Peyer's patch (tissue), 4 donors: ENCODE data around the gene AGA. TPM values are rescaled to one million over a fixed set of nuclear protein-coding genes. Genes with fewer than 3 reads are reported as not detected.

ENCODE experiments used
- DNase-seq, 3 donors: peaks; one replicate each; pipeline ENCODE4 v3.0.0-alpha.2; 2017 to 2019
- H3K27ac ChIP-seq, 4 donors: fragments of 200-600 bp; sonication (generic); one replicate each; pipeline ENCODE4 v1.5.1; 2016 to 2019
- H3K27me3 ChIP-seq, 2 donors: fragments of 200-600 bp; sonication (generic); one replicate each; pipeline ENCODE4 v1.5.1; 2019
- H3K36me3 ChIP-seq, 3 donors: fragments of 200-600 bp; sonication (generic); one replicate each; pipeline ENCODE4 v1.5.1; 2016 to 2019
- H3K4me1 ChIP-seq, 4 donors: fragments of 200-600 bp; sonication (generic); one replicate each; pipeline ENCODE4 v1.5.1; 2016 to 2019
- H3K4me3 ChIP-seq, 4 donors: fragments of 200-600 bp; sonication (generic); 1 replicate in 3 of 4; 2 replicates in 1 of 4; pipeline ENCODE4 v1.5.1; 2016 to 2019; ENCODE audit warnings: mild to moderate bottlenecking in 1 of 4
- H3K9me3 ChIP-seq, 4 donors: fragments of 200-600 bp; sonication (generic); one replicate each; pipeline ENCODE4 v1.5.1; 2016 to 2019; ENCODE audit warnings: mild to moderate bottlenecking in 1 of 4
- POLR2A ChIP-seq, 2 donors: fragments of 450-650 bp; IDR thresholded peaks; one replicate each; pipeline ENCODE4 v1.5.1; 2017; ENCODE audit warnings: antibody characterized with exemption in 2 of 2, mild to moderate bottlenecking in 2 of 2, moderate library complexity in 2 of 2
- total RNA-seq, 4 donors: library from RNA; depleted of rRNA; stranded (reverse); fragments of >200 nt; gene quantifications; one replicate each; pipeline ENCODE4 v1.1.0, GENCODE V29; 2016
- TF ChIP-seq, protein P1 (sequence below), 6 experiments: fragments of 450-650 bp in 4 of 6; fragments of 200-600 bp in 2 of 6; sonication (generic) in 1 of 6; IDR thresholded peaks; one replicate each; pipeline ENCODE4 v1.5.1; 2017 to 2019; ENCODE audit warnings: antibody characterized with exemption in 6 of 6, mild to moderate bottlenecking in 3 of 6, moderate library complexity in 1 of 6

AGA gene
- total RNA-seq, 4 donors from 2014 or later = 11.2 to 18.8 (median 14.9) TPM

DNA sequence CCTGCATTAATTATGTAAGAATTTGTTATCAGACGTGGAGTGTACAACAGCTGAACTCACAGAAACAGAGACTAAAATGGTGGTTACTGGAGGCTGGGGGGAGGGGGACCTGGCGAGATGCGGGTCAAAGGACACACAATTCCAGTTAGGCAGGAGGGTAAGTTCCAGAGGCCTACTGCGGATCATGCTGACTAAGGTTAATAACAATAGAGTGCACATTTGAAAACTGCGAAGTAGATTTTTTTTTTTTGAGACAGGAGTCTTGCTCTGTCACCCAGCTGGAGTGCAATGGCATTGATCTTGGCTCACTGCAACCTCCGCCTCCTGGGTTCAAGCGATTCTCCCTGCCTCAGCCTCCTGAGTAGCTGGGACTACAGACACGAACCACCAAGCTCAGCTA is 7.6 kb downstream of the AGA start:
- no peaks in the 10 kb centered on the region for H3K27me3 ChIP-seq
- TF ChIP-seq POLR2A (IDR thresholded peaks at IDR 0.05) = no peak
- TF ChIP-seq, protein P1, sequence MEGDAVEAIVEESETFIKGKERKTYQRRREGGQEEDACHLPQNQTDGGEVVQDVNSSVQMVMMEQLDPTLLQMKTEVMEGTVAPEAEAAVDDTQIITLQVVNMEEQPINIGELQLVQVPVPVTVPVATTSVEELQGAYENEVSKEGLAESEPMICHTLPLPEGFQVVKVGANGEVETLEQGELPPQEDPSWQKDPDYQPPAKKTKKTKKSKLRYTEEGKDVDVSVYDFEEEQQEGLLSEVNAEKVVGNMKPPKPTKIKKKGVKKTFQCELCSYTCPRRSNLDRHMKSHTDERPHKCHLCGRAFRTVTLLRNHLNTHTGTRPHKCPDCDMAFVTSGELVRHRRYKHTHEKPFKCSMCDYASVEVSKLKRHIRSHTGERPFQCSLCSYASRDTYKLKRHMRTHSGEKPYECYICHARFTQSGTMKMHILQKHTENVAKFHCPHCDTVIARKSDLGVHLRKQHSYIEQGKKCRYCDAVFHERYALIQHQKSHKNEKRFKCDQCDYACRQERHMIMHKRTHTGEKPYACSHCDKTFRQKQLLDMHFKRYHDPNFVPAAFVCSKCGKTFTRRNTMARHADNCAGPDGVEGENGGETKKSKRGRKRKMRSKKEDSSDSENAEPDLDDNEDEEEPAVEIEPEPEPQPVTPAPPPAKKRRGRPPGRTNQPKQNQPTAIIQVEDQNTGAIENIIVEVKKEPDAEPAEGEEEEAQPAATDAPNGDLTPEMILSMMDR (IDR thresholded peaks at IDR 0.05) = no peak

GRCh38 chr4:177427192-177427591 is 15.0 kb downstream of the AGA start:
- Histone ChIP-seq H3K27ac (no peak overlapping the region), H3K4me1 (no peaks in the 10 kb centered on the region), H3K27me3 (no peaks in the 10 kb centered on the region), H3K4me3 (no peak overlapping the region), H3K9me3 (no peaks in the 10 kb centered on the region), H3K36me3 (peaks cover 0 to 7% (median 0%) of the 10 kb centered on the region in 3 donors)
- TF ChIP-seq POLR2A (IDR thresholded peaks at IDR 0.05) = no peak
- TF ChIP-seq, protein P1 (IDR thresholded peaks at IDR 0.05) = no peak
- DNase-seq = no peak

More for the DNA sequence above, 7.6 kb downstream of the AGA start:
- H3K9me3 ChIP-seq = no peaks in the 10 kb centered on the region
- H3K4me3 ChIP-seq = no peak overlapping the region
- H3K36me3 ChIP-seq = peaks cover 0 to 26% (median 0%) of the 10 kb centered on the region in 3 donors
- no peak overlapping the region for H3K27ac ChIP-seq
- no peaks in the 10 kb centered on the region for H3K4me1 ChIP-seq
- DNase-seq = no peak

DNA sequence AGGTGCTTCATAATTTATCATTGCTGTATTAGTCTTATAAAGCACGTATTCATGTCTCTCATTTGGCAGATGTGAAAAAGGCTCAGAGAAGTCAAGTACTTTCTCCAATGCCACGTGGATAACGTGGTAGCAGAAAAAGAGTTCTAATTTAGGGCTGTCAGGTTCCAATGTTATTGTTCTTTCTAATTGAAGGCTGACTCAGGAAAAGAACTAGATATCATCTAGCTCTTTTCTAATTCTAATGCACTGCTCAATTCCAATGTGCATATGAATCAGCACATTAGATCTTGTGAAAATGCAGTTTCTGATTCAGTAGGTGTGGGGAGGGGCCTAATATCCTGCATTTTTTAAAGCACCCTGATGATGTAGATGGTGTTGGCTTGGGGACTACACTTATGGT is 22.8 kb downstream of the AGA start:
- no peak for DNase-seq
- no peaks in the 10 kb centered on the region for H3K36me3 ChIP-seq
- no peaks in the 10 kb centered on the region for H3K4me1 ChIP-seq
- H3K4me3 ChIP-seq = no peak overlapping the region
- no peaks in the 10 kb centered on the region for H3K9me3 ChIP-seq
- H3K27me3 ChIP-seq = no peaks in the 10 kb centered on the region
- TF ChIP-seq POLR2A (IDR thresholded peaks at IDR 0.05) = no peak
- TF ChIP-seq, protein P1 (IDR thresholded peaks at IDR 0.05) = no peak
- H3K27ac ChIP-seq = no peak overlapping the region

DNA sequence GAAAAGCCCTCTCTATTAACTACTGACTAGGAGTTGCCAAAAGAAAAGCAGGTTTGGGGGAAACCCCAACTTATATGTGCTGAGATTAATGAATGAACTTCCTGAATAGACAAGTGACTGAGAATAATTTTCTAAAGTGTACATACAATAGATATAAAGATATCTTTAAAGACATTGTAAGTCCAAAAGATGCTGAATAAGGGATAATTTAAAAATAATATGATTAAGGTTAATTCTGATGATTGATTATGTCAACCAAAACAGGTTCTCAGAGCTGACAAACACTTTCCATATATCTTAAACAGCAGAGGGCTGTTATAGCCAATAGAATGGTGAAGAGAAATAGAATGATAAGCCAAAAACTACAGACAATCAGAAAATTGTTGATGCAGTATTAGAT is 28.6 kb downstream of the AGA start:
- Histone ChIP-seq H3K27ac (no peak overlapping the region), H3K4me1 (no peaks in the 10 kb centered on the region), H3K36me3 (no peaks in the 10 kb centered on the region), H3K9me3 (no peaks in the 10 kb centered on the region), H3K4me3 (no peak overlapping the region), H3K27me3 (no peaks in the 10 kb centered on the region)
- TF ChIP-seq POLR2A (IDR thresholded peaks at IDR 0.05) = no peak
- TF ChIP-seq, protein P1 (IDR thresholded peaks at IDR 0.05) = no peak
- DNase-seq = no peak

DNA sequence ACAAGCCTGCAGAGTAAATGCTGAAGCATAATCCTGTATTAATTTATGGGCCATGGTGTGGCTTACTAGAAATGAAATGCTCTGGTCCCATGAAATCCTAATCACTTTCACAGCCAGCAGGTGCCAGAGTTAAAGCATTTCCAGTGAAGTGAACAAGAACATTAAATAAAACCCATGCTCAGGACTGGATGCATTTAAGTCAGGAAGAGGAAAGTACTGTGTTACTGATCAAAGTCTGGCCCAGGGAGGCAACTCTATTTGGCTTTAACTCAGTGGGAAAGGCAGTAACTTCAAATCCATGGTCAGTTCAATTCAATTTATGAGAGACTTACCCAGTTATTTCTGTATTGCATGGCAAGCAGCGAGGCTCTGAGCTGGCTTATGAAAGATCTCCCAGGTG is 29.2 kb downstream of the AGA start:
- no peaks in the 10 kb centered on the region for H3K4me1 ChIP-seq
- DNase-seq = no peak
- H3K27ac ChIP-seq = no peak overlapping the region
- no peaks in the 10 kb centered on the region for H3K27me3 ChIP-seq
- no peak for TF ChIP-seq POLR2A (IDR thresholded peaks at IDR 0.05)
- TF ChIP-seq, protein P1 (IDR thresholded peaks at IDR 0.05) = no peak
- H3K4me3 ChIP-seq = no peak overlapping the region
- no peaks in the 10 kb centered on the region for H3K36me3 ChIP-seq
- H3K9me3 ChIP-seq = no peaks in the 10 kb centered on the region

GRCh38 chr4:177411996-177412395 is 30.2 kb downstream of the AGA start:
- H3K4me1 ChIP-seq = no peaks in the 10 kb centered on the region
- H3K9me3 ChIP-seq = no peaks in the 10 kb centered on the region
- no peak overlapping the region for H3K27ac ChIP-seq
- no peaks in the 10 kb centered on the region for H3K27me3 ChIP-seq
- H3K36me3 ChIP-seq = no peaks in the 10 kb centered on the region
- DNase-seq = no peak
- no peak overlapping the region for H3K4me3 ChIP-seq
- TF ChIP-seq, protein P1 (IDR thresholded peaks at IDR 0.05) = no peak
- no peak for TF ChIP-seq POLR2A (IDR thresholded peaks at IDR 0.05)
